Suprapubic skin (tissue), 4 donors: ENCODE data around the gene KRTAP4-3. TPM values are rescaled to one million over a fixed set of nuclear protein-coding genes. Genes with fewer than 3 reads are reported as not detected.
"Not testable (repeated sequence)": the region's sequence is repeated elsewhere in the genome, so short reads cannot be mapped to it uniquely, and the experiment has no call there.

Experiments
- DNase-seq, 2 donors: peaks; one replicate each; pipeline ENCODE4 v3.0.0-alpha.2; 2019; ENCODE audit warnings: low spot score in 2 of 2
- H3K27ac ChIP-seq: fragments of 200-600 bp; sonication (generic); one replicate; pipeline ENCODE4 v1.5.1; 2019
- H3K27me3 ChIP-seq: fragments of 200-600 bp; sonication (generic); one replicate; pipeline ENCODE4 v1.5.1; 2019
- H3K36me3 ChIP-seq: fragments of 200-600 bp; sonication (generic); one replicate; pipeline ENCODE4 v1.5.1; 2019
- H3K4me1 ChIP-seq: fragments of 200-600 bp; sonication (generic); one replicate; pipeline ENCODE4 v1.5.1; 2019
- H3K4me3 ChIP-seq: fragments of 200-600 bp; sonication (generic); one replicate; pipeline ENCODE4 v1.5.1; 2019; ENCODE audit warnings: mild to moderate bottlenecking
- H3K9me3 ChIP-seq: fragments of 200-600 bp; sonication (generic); one replicate; pipeline ENCODE4 v1.5.1; 2019
- CTCF ChIP-seq, 2 donors: fragments of 200-600 bp in 1 of 2; fragments of 450-650 bp in 1 of 2; sonication (generic) in 1 of 2; IDR thresholded peaks; one replicate each; pipeline ENCODE4 v1.5.1; 2016 to 2019; ENCODE audit warnings: antibody characterized with exemption in 2 of 2, mild to moderate bottlenecking in 1 of 2, moderate library complexity in 1 of 2
- EP300 ChIP-seq: sonication (generic); formaldehyde crosslinking; IDR thresholded peaks from one replicate; pipeline ENCODE4 v1.6.1; 2017; ENCODE audit warnings: antibody characterized with exemption
- POLR2A ChIP-seq, 2 donors: fragments of 450-650 bp; IDR thresholded peaks; one replicate each; pipeline ENCODE4 v1.6.1; 2017; ENCODE audit warnings: antibody characterized with exemption in 2 of 2, mild to moderate bottlenecking in 2 of 2, moderate library complexity in 2 of 2
- POLR2AphosphoS5 ChIP-seq, 3 donors: sonication (generic); formaldehyde crosslinking; IDR thresholded peaks; one replicate each; pipeline ENCODE4 v1.6.1; 2017; ENCODE audit warnings: antibody characterized with exemption in 3 of 3
- WGBS: methylation state at CpG from one replicate; pipeline ENCODE4 v1.1.5; 2018; 5-methylcytosine and 5-hydroxymethylcytosine counted together
- total RNA-seq, 4 donors: library from RNA; depleted of rRNA; stranded (reverse); fragments of >200 nt; gene quantifications; one replicate each; pipeline ENCODE4 v1.1.0, GENCODE V29; 2016

KRTAP4-3 gene
- total RNA-seq, 4 donors from 2014 or later: 9.0 to 35.4 (median 16.4) TPM; not detected in 1

GRCh38 chr17:41131979-41132378, 36.0 kb downstream of the KRTAP4-3 start:
- no peak overlapping the region for H3K27ac ChIP-seq
- H3K36me3 ChIP-seq: no peaks in the 10 kb centered on the region
- no peaks in the 10 kb centered on the region for H3K9me3 ChIP-seq
- no peak overlapping the region for H3K4me3 ChIP-seq
- no peak for DNase-seq
- no peak for TF ChIP-seq EP300
- TF ChIP-seq POLR2AphosphoS5 (IDR thresholded peaks at IDR 0.05): no peak
- TF ChIP-seq POLR2A (IDR thresholded peaks at IDR 0.05): no peak
- no peak for TF ChIP-seq CTCF (IDR thresholded peaks at IDR 0.05)
- no peaks in the 10 kb centered on the region for H3K27me3 ChIP-seq
- no peaks in the 10 kb centered on the region for H3K4me1 ChIP-seq
- WGBS: 84% methylated on average over 3 of the region's 3 CpGs

GRCh38 chr17:41127371-41127770, 40.6 kb downstream of the KRTAP4-3 start:
- TF ChIP-seq EP300 (no peak), CTCF (IDR thresholded peaks at IDR 0.05) (no peak), POLR2A (IDR thresholded peaks at IDR 0.05) (no peak)
- H3K4me3 ChIP-seq: no peak overlapping the region
- 34% methylated on average over 1 of the region's 1 CpG for WGBS

GRCh38 chr17:41126412-41126811, 41.6 kb downstream of the KRTAP4-3 start:
- Histone ChIP-seq H3K4me3 (no peak overlapping the region), H3K4me1 (no peaks in the 10 kb centered on the region), H3K27ac (no peak overlapping the region), H3K36me3 (no peaks in the 10 kb centered on the region), H3K9me3 (no peaks in the 10 kb centered on the region), H3K27me3 (no peaks in the 10 kb centered on the region)
- DNase-seq: no peak
- 87% methylated on average over 3 of the region's 3 CpGs for WGBS
- no peak for TF ChIP-seq CTCF (IDR thresholded peaks at IDR 0.05)
- no peak for TF ChIP-seq EP300
- TF ChIP-seq POLR2AphosphoS5 (IDR thresholded peaks at IDR 0.05): no peak
- TF ChIP-seq POLR2A (IDR thresholded peaks at IDR 0.05): no peak

More at GRCh38 chr17:41127371-41127770, 40.6 kb downstream of the KRTAP4-3 start:
- no peaks in the 10 kb centered on the region for H3K9me3 ChIP-seq
- H3K27me3 ChIP-seq: no peaks in the 10 kb centered on the region
- H3K27ac ChIP-seq: no peak overlapping the region
- H3K36me3 ChIP-seq: no peaks in the 10 kb centered on the region
- H3K4me1 ChIP-seq: no peaks in the 10 kb centered on the region
- DNase-seq: no peak

- H3K27ac ChIP-seq: no peak overlapping the region
- 98% methylated on average over 2 of the region's 2 CpGs for whole genome bisulfite sequencing
- no peak for TF ChIP-seq POLR2A (IDR thresholded peaks at IDR 0.05)
- no peak for TF ChIP-seq EP300
- no peak for TF ChIP-seq POLR2AphosphoS5 (IDR thresholded peaks at IDR 0.05)
- TF ChIP-seq CTCF (IDR thresholded peaks at IDR 0.05): no peak
Measured at GRCh38 chr17:41125064-41125463, 43.0 kb downstream of the KRTAP4-3 start.

GRCh38 chr17:41123991-41124371, 44.0 kb downstream of the KRTAP4-3 start, which contains the start of gene KRTAP4-12:
Gene KRTAP4-12, minus strand, starts transcription at chr17:41124182. Its CDS starts 60 bp downstream, at chr17:41124122.
- not testable (repeated sequence) for H3K4me1 ChIP-seq, H3K36me3 ChIP-seq, DNase-seq, H3K27me3 ChIP-seq, H3K27ac ChIP-seq, H3K4me3 ChIP-seq, H3K9me3 ChIP-seq
- WGBS: 100% methylated on average over 1 of the region's 3 CpGs

More at GRCh38 chr17:41125064-41125463, 43.0 kb downstream of the KRTAP4-3 start:
- H3K4me3 ChIP-seq: no peak overlapping the region
- no peaks in the 10 kb centered on the region for H3K9me3 ChIP-seq
- H3K4me1 ChIP-seq: no peaks in the 10 kb centered on the region
- no peak for DNase-seq
- H3K36me3 ChIP-seq: no peaks in the 10 kb centered on the region
- no peaks in the 10 kb centered on the region for H3K27me3 ChIP-seq

- not testable (repeated sequence) for H3K27me3 ChIP-seq, H3K36me3 ChIP-seq, H3K4me3 ChIP-seq, H3K4me1 ChIP-seq, DNase-seq, H3K9me3 ChIP-seq, H3K27ac ChIP-seq
- 86% methylated on average over 10 of the region's 12 CpGs for WGBS
Measured at GRCh38 chr17:41123292-41123990, 44.6 kb downstream of the KRTAP4-3 start.
